ENCODE results near the gene OXCT2.

The OXCT2 gene

DNA sequence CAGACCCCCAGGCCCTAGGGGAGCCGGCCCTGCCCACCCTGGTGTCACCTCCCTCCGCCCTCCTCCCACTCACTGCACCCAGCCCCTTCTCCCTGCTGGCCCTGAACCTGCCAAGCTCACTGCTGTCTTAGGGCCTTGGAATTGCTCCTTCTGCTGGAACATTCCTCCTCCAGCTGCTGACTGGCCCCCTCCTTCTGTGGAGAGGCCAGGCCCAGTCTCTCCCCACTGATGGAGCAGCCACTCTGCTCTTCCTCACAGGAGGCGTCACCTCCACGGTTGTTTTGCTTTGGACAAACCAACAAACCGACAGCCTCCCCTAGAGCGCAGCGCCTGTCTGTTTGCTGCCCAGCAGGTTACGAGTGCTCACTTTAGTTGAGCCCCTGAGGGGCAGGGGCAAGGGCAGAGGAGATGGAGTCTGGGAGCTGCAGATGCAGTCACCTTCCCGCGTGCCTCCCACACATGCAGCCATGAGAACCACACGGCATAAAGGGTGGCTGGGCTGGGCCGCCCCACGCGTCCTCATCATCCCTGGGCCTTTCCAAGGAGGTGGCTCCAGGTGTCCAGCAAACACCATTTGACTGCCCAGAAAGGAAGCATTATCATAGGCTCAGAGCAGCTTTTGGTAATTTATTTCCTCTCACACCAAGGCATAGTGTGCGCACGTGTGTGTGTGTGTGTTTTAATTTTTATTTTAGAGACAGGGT, 9.4 kb downstream of the OXCT2 start:
- DNase-seq, result no peak

DNA sequence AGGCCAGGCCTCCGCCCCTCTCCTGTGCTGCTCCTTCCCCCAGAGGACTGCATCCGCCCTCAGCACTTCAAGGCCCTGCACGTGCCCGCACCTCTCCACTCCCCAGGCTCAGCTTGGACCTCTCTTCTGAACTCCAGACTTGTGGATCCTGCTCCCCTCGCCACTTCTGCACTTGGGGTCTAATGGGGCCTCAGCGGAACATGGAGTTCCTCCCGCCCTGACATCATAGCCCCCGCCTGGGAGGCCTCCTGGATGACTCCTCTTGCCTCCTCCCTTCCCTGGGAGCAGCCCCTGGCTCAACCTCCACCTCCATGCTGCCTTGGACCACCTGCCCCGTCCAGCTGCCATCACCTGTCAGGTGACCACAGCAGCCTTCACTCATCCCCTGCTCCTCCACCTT, 10.1 kb downstream of the OXCT2 start:
- no peak for DNase-seq

- DNase-seq, result no peak
These were observed 10.8 kb downstream of the OXCT2 start for GRCh38 chr1:39760074-39761008.

- no peak for DNase-seq
These were observed 11.8 kb downstream of the OXCT2 start for GRCh38 chr1:39759436-39759726.

GRCh38 chr1:39758556-39759435, 12.4 kb downstream of the OXCT2 start:
- DNase-seq, result no peak

DNA sequence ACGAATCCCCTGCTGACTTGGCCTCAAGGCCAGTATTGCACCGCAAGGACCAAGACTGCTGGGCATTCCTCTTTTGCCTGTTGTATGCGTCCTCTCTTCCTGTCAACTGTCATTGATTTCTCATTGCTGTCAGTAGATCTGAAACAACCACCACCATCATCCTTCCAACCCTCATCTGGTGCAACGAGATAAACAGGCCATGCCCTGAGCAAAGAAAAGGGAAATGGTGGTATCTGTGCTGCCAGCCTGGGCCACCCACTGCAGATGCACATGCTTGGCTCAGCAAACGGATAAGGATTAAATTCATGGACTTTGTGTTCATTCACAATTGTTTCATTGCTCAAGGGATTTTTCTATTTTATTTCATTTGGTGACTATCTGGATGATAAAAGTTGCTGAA, 13.6 kb downstream of the OXCT2 start:
- DNase-seq, result no peak

DNA sequence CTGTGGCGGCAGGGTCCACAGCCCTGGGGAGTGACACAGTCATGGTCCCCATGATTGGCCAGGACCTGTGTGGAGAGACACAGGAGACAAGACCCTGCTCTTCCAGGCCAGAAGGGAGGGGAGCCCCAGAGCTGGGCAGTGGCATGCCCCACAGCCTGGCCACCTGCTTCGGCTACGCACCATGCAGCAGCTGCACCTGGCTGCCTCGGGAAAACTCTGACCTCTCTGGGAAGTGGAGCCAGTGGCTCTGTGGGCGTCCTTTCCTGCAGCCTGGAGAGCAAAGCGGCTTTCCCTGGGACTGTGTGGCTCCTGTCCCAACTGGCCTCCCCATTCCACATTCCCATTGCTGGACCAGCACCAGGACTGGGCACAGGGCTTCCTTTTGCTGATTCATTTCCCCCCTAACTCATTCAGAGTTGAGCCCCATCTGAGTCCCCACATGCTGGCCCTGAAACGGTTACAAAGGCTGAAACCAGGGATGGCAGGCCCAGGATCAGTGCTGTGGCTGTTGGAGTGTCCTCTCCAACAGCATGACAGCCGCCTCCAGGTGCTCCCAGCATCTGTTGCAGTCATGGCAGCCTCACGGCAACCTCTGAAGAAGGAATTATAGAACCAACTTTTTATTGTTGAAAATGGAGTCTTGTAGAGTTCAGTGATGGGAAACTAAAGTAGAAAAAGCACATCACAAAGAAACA, 15.0 kb downstream of the OXCT2 start:
- no peak for DNase-seq

DNA sequence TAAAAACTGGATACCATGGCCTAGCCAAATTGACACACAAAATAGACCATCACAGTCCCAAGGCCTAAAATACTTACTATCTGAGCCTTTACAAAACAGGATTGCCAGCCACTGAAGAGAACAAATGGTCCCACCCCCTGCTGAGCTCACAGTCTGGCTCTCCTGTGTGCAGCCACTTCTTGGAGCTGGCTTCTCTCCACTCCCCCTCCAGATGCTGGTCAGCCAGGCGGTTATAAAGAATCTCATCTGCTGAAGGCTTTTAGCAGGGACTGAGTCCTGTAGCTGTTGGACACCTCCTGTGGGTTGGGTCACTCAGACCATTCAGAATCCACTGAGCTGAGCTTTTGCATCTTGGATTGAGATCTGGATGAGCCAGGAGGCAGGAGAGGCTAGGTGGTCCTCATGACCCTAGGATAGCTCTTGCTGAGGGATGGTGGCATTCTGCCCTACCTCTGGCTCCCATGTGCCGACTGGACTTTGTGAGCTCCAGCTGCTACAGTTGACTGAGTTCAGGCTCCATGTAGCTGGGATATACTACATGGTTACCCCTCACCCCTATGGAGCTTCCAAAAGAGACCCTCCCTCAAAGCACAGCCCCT, 16.1 kb downstream of the OXCT2 start:
- DNase-seq, result no peak

- no peak for DNase-seq
These were observed 17.1 kb downstream of the OXCT2 start for GRCh38 chr1:39754026-39754570.

- no peak for DNase-seq
These were observed 17.8 kb downstream of the OXCT2 start for GRCh38 chr1:39753132-39754025.

GRCh38 chr1:39752703-39753102, 18.4 kb downstream of the OXCT2 start:
- no peak for DNase-seq

DNA sequence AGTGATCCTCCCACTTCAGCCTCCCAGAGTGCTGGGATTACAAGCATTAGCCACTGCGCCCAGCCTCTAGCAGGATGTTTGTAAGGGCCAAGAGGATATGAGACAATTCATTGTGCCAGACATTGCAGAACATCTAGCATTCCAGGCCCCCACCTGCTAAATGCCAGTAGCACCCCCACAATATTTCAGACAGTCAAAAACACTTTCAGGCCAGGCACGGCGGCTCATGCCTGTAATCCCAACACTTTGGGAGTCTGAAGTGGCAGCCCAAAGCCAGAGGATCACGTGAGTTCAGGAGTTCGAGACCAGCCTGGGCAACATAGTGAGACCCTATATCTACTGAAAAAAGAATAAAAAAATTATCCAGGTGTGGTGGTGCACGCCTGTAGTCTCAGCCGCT, 19.6 kb downstream of the OXCT2 start:
- no peak for DNase-seq

DNA sequence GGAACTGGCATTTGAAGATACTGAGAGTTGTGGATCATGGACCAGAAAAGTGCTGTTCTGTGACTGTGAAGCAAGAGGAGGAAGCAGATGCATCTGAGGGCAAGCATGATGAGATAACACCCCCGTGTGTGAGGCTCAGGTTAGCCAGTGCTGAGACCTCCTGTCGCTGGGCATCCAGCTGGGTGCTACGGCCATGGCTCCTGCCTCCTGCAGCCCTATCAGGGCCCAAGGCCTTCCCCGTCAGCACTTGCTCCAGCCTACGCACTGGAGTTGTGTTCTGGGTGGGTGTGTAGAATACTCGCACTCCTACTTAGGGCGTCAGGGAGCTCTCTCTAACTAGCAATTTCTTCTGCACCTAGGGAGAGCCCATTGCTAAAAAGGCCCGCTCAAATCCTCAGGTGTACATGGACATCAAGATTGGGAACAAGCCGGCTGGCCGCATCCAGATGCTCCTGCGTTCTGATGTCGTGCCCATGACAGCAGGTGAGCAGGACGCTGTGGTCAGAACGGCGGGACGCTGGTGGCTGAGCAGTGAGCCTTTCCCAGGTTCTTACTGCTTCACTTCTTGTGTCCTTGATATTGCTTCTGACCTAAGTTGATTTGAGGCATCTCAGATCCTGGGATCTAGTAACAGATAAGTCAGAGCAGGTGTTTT, 26.0 kb downstream of the OXCT2 start:
- no peak for DNase-seq

DNA sequence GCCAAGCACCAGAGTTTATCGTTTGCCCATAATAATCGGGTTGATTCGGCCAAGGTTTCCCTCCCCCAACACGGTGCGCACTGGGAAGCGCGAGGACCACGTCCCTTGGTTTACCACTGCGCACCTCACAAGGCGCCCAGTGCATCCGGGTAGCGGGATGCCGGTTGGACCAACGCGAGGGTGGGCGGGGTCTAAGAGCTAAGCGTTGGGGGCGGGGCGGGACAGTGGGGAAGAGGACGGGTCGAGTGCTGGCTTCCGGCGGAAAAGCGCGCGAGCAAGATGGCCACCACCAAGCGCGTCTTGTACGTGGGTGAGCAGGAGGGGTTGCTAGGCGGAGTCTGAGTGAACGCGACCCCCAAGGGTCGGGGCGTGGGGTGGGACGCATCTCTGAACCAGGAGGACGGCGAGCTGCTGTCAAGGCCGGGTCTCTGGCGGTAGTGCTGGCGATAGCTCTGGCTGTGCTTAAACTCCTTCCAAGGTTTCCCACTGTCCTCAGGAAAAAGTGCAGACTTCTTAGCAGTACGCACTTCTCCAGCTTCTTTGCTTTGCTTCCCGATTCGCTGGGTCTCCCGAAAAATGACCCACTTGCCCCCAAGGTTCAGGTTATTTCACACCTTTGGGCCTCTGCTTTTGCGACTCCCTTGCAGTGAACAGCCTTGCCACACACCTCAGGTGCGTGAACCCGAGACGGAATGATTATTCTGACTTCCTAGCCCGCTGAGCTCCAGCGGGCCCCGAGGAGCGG, 32.4 kb downstream of the OXCT2 start, which contains the start of gene PPIE:
Gene PPIE, plus strand, starts transcription at position 261 of the 745 bp plus-strand sequence. Its CDS starts 19 bp downstream, at position 280.
- peak; percentile 92 for DNase-seq

DNA sequence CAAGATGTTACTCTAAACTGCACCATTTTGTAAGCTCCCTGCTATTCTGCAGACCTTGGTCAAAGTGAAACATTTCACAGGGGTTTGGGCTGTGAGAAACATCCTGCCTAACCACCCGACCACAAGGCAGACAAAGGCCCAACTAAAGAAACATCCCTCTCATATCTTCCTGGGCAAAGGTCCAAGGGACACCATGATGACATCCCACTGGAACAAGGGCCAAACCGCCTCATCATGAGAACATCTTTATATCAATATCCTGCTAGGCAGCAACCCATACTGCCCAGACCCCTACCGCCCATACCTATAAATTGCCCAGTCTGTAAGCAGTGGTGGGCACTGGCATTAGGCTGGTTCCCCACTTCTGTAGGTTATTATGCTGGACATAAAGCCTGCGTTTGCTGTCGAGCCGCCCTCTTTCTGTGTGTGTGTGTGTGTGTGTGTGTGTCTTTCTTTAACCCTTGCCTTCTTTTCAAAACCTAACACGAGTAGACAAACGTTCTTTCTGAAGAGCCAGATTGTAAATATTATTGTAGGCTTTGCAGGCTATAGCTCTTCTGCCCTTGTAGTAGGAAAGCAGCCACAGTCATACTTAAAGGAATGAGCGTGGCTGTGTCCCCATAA, 33.5 kb downstream of the OXCT2 start:
- DNase-seq, result no peak

- no peak for DNase-seq
These were observed 35.4 kb downstream of the OXCT2 start for GRCh38 chr1:39735731-39736130.

GRCh38 chr1:39733161-39733560, 38.0 kb downstream of the OXCT2 start:
- no peak for DNase-seq

DNA sequence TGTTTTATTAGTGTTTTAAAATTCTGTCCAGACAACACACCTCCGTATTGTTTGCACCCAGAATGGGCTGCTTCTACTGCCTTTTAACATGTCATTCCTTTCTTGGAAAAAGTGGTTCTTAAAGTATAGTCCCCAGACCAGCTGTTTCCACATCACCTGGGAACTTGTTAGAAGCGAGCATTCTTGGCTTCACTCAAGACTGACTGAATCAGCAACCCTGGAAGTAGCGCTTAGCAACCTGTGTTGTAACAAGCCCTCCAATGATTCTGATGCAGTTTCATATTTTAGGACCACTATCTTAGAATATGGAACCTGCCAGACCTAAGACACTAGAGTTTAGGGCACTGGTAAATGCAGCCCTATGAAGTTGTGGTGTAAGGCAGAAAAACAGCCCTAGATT, 38.4 kb downstream of the OXCT2 start:
- no peak for DNase-seq

DNA sequence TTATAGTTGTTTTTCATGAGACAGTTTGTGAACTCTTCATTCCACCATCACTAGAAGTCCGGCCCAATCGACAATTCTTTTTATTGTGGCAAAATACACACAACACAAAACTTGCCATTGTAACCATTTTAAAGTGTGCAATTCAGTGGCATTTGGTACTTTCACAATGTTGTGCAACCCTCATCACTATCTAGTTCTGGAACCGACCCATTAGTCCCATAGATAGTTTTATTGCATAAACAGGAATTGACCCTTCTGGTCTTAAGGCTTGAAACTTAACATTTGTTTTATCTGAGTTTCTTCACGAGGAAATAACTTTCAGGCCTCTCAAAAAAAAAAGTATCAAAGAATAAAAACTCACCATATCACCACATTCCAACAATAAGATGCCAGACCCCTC, 41.3 kb downstream of the OXCT2 start:
- no peak for DNase-seq
